Epithelial cell of esophagus (primary cell): ENCODE measurements around the gene ZNF398.
"Not testable (repeated sequence)": the region's sequence is repeated elsewhere in the genome, so short reads cannot be mapped to it uniquely, and the experiment has no call there.

Experiments
- DNase-seq: peaks from one replicate; pipeline ENCODE4 v3.0.0; 2010; ENCODE audit warnings: low read depth
- H3K4me3 ChIP-seq: 2 replicates; pipeline ENCODE4 v1.5.1; 2011; ENCODE audit warnings: mild to moderate bottlenecking, low read length, control low read depth
- TF ChIP-seq, protein P1 (sequence below): IDR thresholded peaks from 2 replicates; pipeline ENCODE4 v1.5.1; 2011; ENCODE audit warnings: low read depth, mild to moderate bottlenecking, low read length, control low read depth, inconsistent platforms; ENCODE audit not compliant: insufficient read depth; ENCODE audit errors: missing control alignments

Gene ZNF398

DNA sequence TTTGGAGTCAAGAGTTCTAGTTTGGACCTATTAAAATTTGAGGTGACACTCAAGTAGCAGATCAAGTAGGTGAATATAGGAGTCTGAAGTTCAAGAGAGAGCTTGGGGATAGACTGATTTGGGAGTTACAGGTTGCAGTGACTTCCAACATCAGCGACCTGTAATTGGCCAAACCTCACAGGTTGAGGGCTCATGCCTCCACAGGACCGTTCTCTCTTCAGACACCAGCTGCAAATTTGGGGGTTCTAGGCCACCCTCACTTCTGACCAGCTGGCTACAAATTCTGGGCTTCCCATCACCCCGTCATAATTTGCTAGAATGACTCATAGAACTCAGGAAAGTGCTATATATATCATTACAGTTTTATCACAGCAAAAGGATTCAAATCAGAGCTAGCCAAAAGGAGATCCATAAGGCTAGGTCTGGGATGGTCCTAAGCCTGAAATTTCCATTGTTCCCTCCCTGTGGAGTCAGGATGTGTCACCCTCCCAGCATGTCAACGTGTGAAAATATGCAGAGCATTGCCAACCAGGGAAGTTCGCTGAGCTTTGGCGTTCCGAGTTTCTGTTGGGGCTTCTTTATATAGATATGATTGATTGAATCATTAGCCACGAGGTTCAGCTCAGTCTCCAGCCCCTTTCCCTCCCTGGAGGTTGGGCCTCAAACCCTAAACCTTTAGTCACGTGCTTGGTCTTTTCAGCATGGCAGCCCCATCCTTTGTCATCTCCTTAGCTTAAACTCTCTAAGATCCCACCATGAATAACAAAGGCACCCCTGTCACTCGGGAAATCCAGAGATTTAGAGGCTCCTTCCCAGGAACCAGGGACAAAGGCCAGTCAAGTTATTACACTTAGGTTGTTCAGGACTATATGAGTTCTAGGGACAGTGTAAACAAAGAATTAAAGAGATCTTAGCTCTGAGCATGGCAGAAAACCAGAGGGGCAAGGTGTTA is 71.5 kb downstream of the ZNF398 start:
- H3K4me3 ChIP-seq = no peak overlapping the region
- DNase-seq = no peak
- TF ChIP-seq, protein P1, sequence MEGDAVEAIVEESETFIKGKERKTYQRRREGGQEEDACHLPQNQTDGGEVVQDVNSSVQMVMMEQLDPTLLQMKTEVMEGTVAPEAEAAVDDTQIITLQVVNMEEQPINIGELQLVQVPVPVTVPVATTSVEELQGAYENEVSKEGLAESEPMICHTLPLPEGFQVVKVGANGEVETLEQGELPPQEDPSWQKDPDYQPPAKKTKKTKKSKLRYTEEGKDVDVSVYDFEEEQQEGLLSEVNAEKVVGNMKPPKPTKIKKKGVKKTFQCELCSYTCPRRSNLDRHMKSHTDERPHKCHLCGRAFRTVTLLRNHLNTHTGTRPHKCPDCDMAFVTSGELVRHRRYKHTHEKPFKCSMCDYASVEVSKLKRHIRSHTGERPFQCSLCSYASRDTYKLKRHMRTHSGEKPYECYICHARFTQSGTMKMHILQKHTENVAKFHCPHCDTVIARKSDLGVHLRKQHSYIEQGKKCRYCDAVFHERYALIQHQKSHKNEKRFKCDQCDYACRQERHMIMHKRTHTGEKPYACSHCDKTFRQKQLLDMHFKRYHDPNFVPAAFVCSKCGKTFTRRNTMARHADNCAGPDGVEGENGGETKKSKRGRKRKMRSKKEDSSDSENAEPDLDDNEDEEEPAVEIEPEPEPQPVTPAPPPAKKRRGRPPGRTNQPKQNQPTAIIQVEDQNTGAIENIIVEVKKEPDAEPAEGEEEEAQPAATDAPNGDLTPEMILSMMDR = no peak

DNA sequence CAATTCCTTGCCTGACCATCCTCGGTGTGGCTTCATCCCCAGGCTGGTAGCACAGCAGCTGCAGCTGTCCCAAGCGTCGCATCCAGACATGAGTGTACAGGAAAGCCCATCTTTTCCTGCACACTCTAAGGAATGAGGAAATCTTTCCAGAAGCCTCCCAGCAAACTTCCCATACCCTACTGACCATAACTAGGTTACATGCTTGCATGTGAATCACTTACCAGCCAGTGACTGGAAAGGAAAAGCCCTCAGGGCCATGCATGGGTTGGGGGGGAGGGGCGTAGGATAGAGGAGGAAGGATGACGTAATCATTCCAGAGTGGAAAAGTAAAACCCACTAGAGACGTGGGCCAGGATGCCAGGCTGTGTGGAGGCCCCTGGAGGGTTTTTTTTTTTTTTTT is 73.3 kb downstream of the ZNF398 start:
- TF ChIP-seq, protein P1 = no peak
- DNase-seq = peak; percentile 87
- H3K4me3 ChIP-seq = no peak overlapping the region

DNA sequence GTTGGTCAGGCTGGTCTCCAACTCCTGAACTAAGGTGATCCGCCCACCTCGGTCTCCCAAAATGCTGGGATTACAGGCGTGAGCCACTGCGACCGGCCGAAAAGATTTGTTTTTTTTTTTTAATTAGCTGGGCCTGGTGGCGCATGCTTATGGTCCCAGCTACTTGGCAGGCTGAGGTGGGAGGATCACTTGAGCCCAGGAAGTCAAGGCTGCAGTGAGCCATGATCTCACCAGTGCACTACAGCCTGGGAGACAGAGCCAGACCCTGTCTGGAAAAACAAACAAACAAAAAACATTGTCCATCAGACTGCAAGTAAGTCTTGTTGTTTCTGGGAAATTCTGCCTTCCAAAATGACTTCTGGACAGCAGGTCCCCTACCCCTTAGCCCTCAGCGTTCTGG is 75.9 kb downstream of the ZNF398 start:
- TF ChIP-seq, protein P1 = no peak
- DNase-seq = no peak
- no peak overlapping the region for H3K4me3 ChIP-seq

DNA sequence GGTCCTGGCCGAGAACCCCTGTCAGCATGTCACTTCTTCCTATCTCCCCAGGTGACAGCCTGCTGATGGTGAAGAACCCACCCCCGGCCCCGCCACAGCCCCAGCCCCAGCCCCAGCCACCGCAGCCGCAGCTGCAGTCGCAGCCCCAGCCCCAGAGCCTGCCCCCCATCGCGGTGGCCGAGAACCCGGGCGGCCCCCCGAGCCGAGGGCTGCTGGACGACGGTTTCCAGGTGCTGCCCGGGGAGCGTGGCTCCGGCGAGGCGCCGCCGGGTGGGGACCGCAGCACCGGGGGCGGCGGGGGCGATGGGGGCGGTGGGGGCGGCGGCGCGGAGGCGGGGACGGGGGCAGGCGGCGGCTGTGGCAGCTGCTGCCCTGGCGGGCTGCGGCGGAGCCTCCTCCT is 76.5 kb downstream of the ZNF398 start:
- no peak overlapping the region for H3K4me3 ChIP-seq
- TF ChIP-seq, protein P1 = no peak
- no peak for DNase-seq

DNA sequence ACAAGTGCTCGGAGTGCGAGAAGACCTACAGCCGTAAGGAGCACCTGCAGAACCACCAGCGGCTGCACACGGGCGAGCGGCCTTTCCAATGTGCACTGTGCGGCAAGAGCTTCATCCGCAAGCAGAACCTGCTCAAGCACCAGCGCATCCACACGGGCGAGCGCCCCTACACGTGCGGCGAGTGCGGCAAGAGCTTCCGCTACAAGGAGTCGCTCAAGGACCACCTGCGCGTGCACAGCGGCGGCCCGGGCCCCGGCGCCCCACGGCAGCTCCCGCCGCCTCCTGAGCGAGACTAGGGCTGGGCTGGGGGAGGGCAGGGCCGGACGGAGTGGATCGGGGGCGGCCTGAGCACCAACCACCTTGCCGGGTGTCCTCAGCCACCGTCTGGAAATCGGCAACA is 77.1 kb downstream of the ZNF398 start:
- DNase-seq = no peak
- TF ChIP-seq, protein P1 = no peak
- H3K4me3 ChIP-seq = no peak overlapping the region

DNA sequence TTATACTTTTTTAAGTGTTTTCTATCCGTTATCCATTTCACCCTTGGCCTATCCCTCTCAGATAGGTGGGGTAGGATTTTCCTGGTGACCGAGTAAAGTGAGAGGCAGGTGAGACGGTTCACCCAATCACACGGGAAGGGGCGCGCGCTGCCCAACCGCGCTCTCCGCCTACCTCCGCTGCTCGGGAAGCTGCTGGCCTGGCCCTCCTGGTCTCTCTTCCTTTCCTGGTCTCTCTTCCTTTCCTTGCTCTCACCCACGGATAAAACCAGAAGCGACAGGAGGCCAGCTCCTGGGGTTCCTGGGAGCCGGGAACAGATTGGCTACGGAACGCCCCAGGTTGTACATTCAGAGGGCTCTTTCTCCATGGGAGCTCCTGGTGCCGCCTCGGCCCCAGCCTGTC is 77.9 kb downstream of the ZNF398 start:
- TF ChIP-seq, protein P1 = no peak
- no peak for DNase-seq

DNA sequence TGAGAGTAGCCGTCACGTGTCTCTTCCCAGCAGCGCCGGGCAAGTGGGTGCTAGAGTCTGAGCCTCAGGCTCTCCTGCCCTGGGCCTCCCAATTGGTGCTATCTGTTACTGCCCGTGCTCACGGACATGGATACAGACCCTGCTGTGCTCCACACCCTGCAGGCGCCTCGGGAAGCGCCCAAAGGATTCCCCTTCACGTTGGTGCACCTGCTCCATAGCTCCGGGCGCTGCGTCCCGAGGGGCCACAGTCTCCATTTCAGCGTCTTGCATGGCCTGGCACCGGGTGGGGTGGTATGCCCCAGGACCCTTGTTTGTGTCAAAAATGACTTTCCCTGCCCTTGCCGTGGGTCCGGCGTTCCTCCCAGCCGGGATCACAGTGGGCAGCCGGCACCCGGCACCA is 78.4 kb downstream of the ZNF398 start:
- no peak overlapping the region for H3K4me3 ChIP-seq
- no peak for DNase-seq
- TF ChIP-seq, protein P1 = no peak

More for the DNA sequence above, 77.9 kb downstream of the ZNF398 start:
- H3K4me3 ChIP-seq = no peak overlapping the region

DNA sequence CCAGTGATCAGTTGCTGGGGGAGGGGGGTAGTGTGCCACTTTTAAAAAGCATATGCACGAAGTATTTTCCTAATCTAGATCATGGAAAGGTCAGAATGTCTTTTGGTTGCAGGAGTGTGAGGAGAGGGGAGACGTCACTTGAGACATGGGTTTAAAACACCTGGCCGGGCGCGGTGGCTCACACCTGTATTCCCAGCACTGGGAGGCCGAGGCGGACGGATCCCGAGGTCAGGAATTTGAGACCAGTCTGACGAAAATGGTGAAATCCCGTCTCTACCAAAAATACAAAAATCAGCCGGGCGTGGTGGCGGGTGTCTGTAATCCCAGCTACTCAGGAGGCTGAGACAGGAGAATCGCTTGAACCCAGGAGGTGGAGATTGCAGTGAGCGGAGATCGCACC is 79.1 kb downstream of the ZNF398 start:
- H3K4me3 ChIP-seq, DNase-seq: not testable (repeated sequence)
